K562 (cell line): Measurements from ENCODE around the gene FRRS1L. TPM values are rescaled to one million over a fixed set of nuclear protein-coding genes. Genes with fewer than 3 reads are reported as not detected.

Source experiments
- NR2C2 ChIP-seq, 2 experiments: fragments of 200-800 bp in 1 of 2; sonication (Bioruptor generic) in 1 of 2; sonication (generic) in 1 of 2; formaldehyde crosslinking in 1 of 2; IDR thresholded peaks; 2 replicates each; pipeline versions ENCODE4 v1.6.1 to v1.8.0; 2016 to 2022; ENCODE audit warnings: mild to moderate bottlenecking in 1 of 2, missing compliant biosample characterization in 1 of 2, missing genetic modification characterization in 1 of 2, missing genetic modification reagents in 1 of 2
- PHF20 ChIP-seq: fragments of 450-650 bp; IDR thresholded peaks from 2 replicates; pipeline ENCODE4 v1.6.1; 2018; ENCODE audit not compliant: partially characterized antibody
- RERE ChIP-seq: sonication (generic); formaldehyde crosslinking; IDR thresholded peaks from 2 replicates; pipeline ENCODE4 v1.8.0; 2023; ENCODE audit warnings: missing genetic modification reagents, mild to moderate bottlenecking, borderline replicate concordance
- STAG1 ChIP-seq: sonication (generic); formaldehyde crosslinking; IDR thresholded peaks from 2 replicates; pipeline ENCODE4 v1.5.0; 2020; ENCODE audit warnings: missing genetic modification reagents, borderline replicate concordance
- ZKSCAN8 ChIP-seq: fragments of 200-800 bp; sonication (Bioruptor generic); IDR thresholded peaks from 2 replicates; pipeline ENCODE4 v1.6.1; 2016; ENCODE audit warnings: missing genetic modification characterization, missing compliant biosample characterization
- polyA plus RNA-seq, 8 experiments: library from polyadenylated mRNA; depleted of rRNA in 4 of 8; stranded (reverse) in 5 of 8; unstranded in 3 of 8; fragments of >200 nt; fragmentation: Nextera tagmentation in 2 of 8; fragmentation: Illumina TruSeq in 1 of 8; extraction: Ambion mirVana in 2 of 8; extraction: Trizol in 1 of 8; gene quantifications; 2 replicates each; pipeline versions ENCODE4 v1.2.1 to v1.2.3, GENCODE V29; 2011 to 2014; ENCODE audit warnings: inconsistent platforms in 1 of 8, missing spikeins in 1 of 8
- total RNA-seq, 7 experiments: library from RNA; depleted of rRNA in 6 of 7; stranded (reverse); fragments of >200 nt in 6 of 7; fragmentation: Illumina TruSeq in 2 of 7; extraction: Trizol in 2 of 7; gene quantifications; 2 replicates each; pipeline versions ENCODE4 v1.2.1 to v1.2.3, GENCODE V29; 2011 to 2021; ENCODE audit warnings: low replicate concordance in 1 of 7
- TF ChIP-seq, protein P1 (sequence below), 2 experiments: fragments of 450-650 bp; formaldehyde crosslinking in 1 of 2; IDR thresholded peaks; 2 replicates each; pipeline versions ENCODE4 v1.4.0 to v1.6.1; 2014 to 2020; ENCODE audit warnings: mild to moderate bottlenecking in 2 of 2, borderline replicate concordance in 1 of 2, low read depth in 1 of 2
- TF ChIP-seq, protein P2 (sequence below): fragments of 450-650 bp; IDR thresholded peaks from 2 replicates; pipeline ENCODE4 v1.6.1; 2016; ENCODE audit warnings: antibody characterized with exemption

The FRRS1L gene
- total and polyA plus RNA-seq, 9 of the 15 experiments (the other 6 are each of a cell fraction or from before 2014, with no cell fraction given) = under 0.01 to 0.04 (median 0.03) TPM; not detected in 5

- TF ChIP-seq NR2C2 (CRISPR knock-in tag; IDR thresholded peaks at IDR 0.05) (no peak), NR2C2 (tag; IDR thresholded peaks at IDR 0.05) (no peak), STAG1 (CRISPR knock-in tag) (no peak), RERE (CRISPR knock-in tag) (no peak), PHF20 (no peak), ZKSCAN8 (CRISPR knock-in tag) (no peak)
- TF ChIP-seq, protein P1, sequence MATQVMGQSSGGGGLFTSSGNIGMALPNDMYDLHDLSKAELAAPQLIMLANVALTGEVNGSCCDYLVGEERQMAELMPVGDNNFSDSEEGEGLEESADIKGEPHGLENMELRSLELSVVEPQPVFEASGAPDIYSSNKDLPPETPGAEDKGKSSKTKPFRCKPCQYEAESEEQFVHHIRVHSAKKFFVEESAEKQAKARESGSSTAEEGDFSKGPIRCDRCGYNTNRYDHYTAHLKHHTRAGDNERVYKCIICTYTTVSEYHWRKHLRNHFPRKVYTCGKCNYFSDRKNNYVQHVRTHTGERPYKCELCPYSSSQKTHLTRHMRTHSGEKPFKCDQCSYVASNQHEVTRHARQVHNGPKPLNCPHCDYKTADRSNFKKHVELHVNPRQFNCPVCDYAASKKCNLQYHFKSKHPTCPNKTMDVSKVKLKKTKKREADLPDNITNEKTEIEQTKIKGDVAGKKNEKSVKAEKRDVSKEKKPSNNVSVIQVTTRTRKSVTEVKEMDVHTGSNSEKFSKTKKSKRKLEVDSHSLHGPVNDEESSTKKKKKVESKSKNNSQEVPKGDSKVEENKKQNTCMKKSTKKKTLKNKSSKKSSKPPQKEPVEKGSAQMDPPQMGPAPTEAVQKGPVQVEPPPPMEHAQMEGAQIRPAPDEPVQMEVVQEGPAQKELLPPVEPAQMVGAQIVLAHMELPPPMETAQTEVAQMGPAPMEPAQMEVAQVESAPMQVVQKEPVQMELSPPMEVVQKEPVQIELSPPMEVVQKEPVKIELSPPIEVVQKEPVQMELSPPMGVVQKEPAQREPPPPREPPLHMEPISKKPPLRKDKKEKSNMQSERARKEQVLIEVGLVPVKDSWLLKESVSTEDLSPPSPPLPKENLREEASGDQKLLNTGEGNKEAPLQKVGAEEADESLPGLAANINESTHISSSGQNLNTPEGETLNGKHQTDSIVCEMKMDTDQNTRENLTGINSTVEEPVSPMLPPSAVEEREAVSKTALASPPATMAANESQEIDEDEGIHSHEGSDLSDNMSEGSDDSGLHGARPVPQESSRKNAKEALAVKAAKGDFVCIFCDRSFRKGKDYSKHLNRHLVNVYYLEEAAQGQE (IDR thresholded peaks at IDR 0.05; ENCODE audit: borderline replicate concordance) = no peak
- TF ChIP-seq, protein P1 (CRISPR knock-in tag; IDR thresholded peaks at IDR 0.05; ENCODE audit: low read depth) = no peak
- TF ChIP-seq, protein P2, sequence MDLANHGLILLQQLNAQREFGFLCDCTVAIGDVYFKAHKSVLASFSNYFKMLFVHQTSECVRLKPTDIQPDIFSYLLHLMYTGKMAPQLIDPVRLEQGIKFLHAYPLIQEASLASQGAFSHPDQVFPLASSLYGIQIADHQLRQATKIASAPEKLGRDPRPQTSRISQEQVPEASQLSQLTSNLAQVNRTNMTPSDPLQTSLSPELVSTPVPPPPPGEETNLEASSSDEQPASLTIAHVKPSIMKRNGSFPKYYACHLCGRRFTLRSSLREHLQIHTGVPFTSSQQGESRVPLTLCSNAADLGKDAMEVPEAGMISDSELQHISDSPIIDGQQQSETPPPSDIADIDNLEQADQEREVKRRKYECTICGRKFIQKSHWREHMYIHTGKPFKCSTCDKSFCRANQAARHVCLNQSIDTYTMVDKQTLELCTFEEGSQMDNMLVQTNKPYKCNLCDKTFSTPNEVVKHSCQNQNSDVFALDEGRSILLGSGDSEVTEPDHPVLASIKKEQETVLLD = no peak
These were observed 45.7 kb upstream of the FRRS1L start (continued) for GRCh38 chr9:109212768-109213167.
